Osteocyte (in vitro differentiated cells): ENCODE results near the gene MIF4GD. TPM values are rescaled to one million over a fixed set of nuclear protein-coding genes. Genes with fewer than 3 reads are reported as not detected.

Experiments used
- DNase-seq: peaks from one replicate; pipeline ENCODE4 v3.0.0; 2021; ENCODE audit warnings: mixed read lengths; ENCODE audit not compliant: unreplicated experiment; ENCODE audit errors: extremely low spot score
- H3K27ac Mint-ChIP-seq: one replicate; pipeline ENCODE4 v1.8.0; 2021; ENCODE audit warnings: mild to moderate bottlenecking, mixed read lengths; ENCODE audit not compliant: unreplicated experiment
- H3K27me3 Mint-ChIP-seq: one replicate; pipeline ENCODE4 v1.8.0; 2021; ENCODE audit warnings: mixed read lengths; ENCODE audit not compliant: unreplicated experiment
- H3K36me3 Mint-ChIP-seq: one replicate; pipeline ENCODE4 v1.8.0; 2021; ENCODE audit warnings: mixed read lengths; ENCODE audit not compliant: unreplicated experiment
- H3K4me1 Mint-ChIP-seq: one replicate; pipeline ENCODE4 v1.8.0; 2021; ENCODE audit warnings: mixed read lengths; ENCODE audit not compliant: unreplicated experiment
- H3K4me3 Mint-ChIP-seq: one replicate; pipeline ENCODE4 v1.8.0; 2021; ENCODE audit warnings: mild to moderate bottlenecking, moderate library complexity, mixed read lengths; ENCODE audit not compliant: unreplicated experiment
- H3K9me3 Mint-ChIP-seq: one replicate; pipeline ENCODE4 v1.8.0; 2021; ENCODE audit warnings: mixed read lengths; ENCODE audit not compliant: unreplicated experiment
- CTCF ChIP-seq: fragments of 200-600 bp; sonication (generic); IDR thresholded peaks from 2 replicates; pipeline ENCODE4 v1.5.0; 2021; ENCODE audit warnings: antibody characterized with exemption, mild to moderate bottlenecking, moderate library complexity
- total RNA-seq: library from RNA; stranded (reverse); gene quantifications from 2 replicates; pipeline ENCODE4 v1.2.1, GENCODE V29; 2021

Gene MIF4GD
- total RNA-seq, 1 donor from 2014 or later = 25.4 TPM

GRCh38 chr17:75250009-75250471, 21.0 kb downstream of the MIF4GD start:
- no peak for TF ChIP-seq CTCF
- H3K9me3 Mint-ChIP-seq = no peaks in the 10 kb centered on the region
- peak overlapping the region; percentile 92 for H3K27ac Mint-ChIP-seq
- no peaks in the 10 kb centered on the region for H3K27me3 Mint-ChIP-seq
- peaks cover 9% of the 10 kb centered on the region for H3K36me3 Mint-ChIP-seq
- peaks cover 14% of the 10 kb centered on the region for H3K4me1 Mint-ChIP-seq
- H3K4me3 Mint-ChIP-seq = peak overlapping the region; percentile 68
- no peak for DNase-seq

GRCh38 chr17:75249564-75249963, 21.5 kb downstream of the MIF4GD start:
- Mint-ChIP-seq H3K36me3 (peaks cover 10% of the 10 kb centered on the region), H3K4me1 (peaks cover 14% of the 10 kb centered on the region), H3K27me3 (no peaks in the 10 kb centered on the region), H3K27ac (peak overlapping the region; percentile 92), H3K4me3 (peak overlapping the region; percentile 68), H3K9me3 (no peaks in the 10 kb centered on the region)
- DNase-seq = no peak
- TF ChIP-seq CTCF = no peak

GRCh38 chr17:75246404-75246803, 24.6 kb downstream of the MIF4GD start:
- Mint-ChIP-seq H3K27me3 (no peaks in the 10 kb centered on the region), H3K27ac (no peak overlapping the region), H3K9me3 (no peaks in the 10 kb centered on the region), H3K36me3 (peaks cover 20% of the 10 kb centered on the region), H3K4me1 (peaks cover 14% of the 10 kb centered on the region), H3K4me3 (no peak overlapping the region)
- no peak for TF ChIP-seq CTCF
- DNase-seq = no peak

DNA sequence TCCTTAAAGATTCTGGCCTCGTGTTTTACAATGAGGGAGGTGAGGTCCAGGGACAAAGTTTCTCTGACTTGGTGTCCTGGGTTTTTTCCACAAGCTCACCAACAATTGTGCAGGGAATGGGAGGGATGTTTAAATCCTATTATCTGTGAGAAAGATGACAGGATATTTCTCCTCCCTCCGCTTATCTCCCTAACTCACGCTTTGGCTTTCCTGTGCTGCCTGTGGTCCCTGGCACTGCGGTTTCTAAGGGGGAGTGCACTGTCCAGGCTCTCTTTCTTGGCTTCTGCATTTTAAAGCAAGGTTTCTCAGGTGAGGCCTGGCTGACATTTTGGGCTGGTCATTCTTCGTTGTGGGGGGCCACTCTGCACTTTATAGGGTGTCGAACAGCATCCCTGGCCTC, 26.0 kb downstream of the MIF4GD start:
- Mint-ChIP-seq H3K27ac (no peak overlapping the region), H3K4me1 (peaks cover 7% of the 10 kb centered on the region), H3K27me3 (no peaks in the 10 kb centered on the region), H3K9me3 (no peaks in the 10 kb centered on the region), H3K4me3 (no peak overlapping the region), H3K36me3 (peaks cover 24% of the 10 kb centered on the region)
- no peak for DNase-seq
- TF ChIP-seq CTCF = no peak

- no peak overlapping the region for H3K27ac Mint-ChIP-seq
- peaks cover under 1% of the 10 kb centered on the region for H3K4me1 Mint-ChIP-seq
- peaks cover 25% of the 10 kb centered on the region for H3K36me3 Mint-ChIP-seq
- no peak for TF ChIP-seq CTCF
- H3K4me3 Mint-ChIP-seq = no peak overlapping the region
- no peaks in the 10 kb centered on the region for H3K27me3 Mint-ChIP-seq
- DNase-seq = no peak
- H3K9me3 Mint-ChIP-seq = no peaks in the 10 kb centered on the region
Measured at GRCh38 chr17:75244133-75244866, 26.7 kb downstream of the MIF4GD start.
